Measurements from ENCODE around the gene MACROH2A1.

Gene MACROH2A1

GRCh38 chr5:135330798-135331096, 68.3 kb downstream of the MACROH2A1 start:
- DNase-seq (ENCODE audit: low read depth) = no peak

DNA sequence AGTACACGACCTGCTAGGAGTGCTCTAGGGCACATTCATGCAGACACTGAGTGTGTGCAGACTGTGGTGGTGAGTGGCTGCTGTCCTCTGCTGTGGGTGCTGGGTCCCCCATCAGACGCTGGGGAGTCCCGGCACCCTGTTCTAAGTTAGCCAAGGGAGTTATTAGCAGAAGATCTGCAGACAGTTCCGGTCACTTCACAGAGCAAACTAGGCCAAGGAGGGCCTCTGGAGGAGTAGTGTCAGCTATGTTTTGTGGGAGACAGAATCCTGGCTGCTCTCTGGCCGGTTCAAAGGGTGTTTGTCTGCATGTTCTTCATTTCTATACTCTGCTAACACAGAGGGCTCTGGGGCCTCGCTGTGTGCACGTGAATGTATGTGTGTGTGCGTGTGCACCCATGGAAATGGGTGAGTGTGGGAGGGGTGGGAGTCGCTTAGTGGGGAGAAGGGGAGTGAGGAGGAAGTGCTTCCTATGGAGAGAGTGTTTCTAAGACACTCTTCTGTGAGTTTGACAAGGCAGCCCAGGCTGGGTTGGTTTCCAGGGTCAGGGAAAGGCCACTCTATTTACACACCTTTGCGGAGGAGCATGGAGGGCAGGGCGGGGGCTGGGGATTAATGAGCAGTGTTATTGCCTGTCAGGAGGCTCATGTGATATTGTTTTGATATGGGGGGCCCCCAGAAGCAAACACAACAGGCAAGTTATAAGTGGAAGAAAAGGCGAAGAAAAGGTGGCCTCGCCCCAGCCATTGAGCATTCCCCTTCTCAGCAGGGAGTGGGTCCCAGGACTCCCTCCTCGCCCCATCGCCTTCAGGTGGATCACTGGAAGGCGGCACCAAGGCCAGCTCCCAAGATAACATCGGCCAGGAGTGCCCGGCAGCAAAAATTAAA, 68.9 kb downstream of the MACROH2A1 start:
- DNase-seq (ENCODE audit: low read depth) = no peak

DNA sequence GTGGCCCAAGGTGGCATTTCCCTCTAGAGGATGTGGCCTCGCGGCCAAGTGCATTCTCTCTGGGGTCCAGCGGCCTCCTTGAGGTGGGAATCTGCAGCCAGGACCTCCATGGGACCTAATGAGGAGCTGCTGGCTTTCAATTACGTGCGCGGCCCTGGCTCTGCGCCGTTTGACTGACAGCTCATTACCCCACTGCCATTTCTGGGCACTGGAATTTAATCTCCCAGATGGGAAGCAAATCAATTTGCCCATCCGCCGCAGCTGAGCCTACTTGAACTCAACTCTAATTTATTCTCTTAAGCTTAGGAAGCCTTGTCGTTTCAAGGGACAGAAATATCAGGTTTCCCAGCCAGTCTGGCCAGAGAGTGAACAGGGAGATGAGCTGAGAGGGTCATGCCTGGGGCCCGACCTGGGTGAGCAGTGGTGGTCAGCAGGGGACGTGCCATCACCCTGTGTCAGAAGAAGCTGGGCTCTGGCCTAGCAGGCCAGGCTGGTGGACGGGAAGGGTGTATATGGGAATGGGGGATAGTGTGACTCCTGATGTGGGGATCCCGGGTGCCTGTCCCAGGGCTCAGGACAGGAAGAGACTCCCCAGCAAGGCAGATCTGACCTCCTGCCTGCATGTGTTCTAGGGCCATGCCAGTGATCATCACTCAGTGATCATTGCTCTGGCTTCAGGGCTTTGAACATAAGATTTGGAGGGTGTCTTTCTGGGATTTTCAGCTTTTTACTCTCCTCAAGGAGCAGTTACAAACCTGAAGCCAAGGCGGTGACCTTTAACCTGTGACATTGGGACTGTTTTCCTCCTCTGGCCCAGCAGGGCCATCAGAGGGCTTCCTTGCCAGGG, 69.7 kb downstream of the MACROH2A1 start:
- no peak for DNase-seq (ENCODE audit: low read depth)

- no peak for DNase-seq (ENCODE audit: low read depth)
These were observed 70.8 kb downstream of the MACROH2A1 start for GRCh38 chr5:135328128-135328687.

GRCh38 chr5:135327429-135328127, 71.5 kb downstream of the MACROH2A1 start:
- DNase-seq (ENCODE audit: low read depth) = no peak

- no peak for DNase-seq (ENCODE audit: low read depth)
These were observed 72.5 kb downstream of the MACROH2A1 start for GRCh38 chr5:135326296-135327254.

GRCh38 chr5:135324897-135325650, 74.0 kb downstream of the MACROH2A1 start:
- DNase-seq (ENCODE audit: low read depth) = no peak

GRCh38 chr5:135324160-135324559, 74.9 kb downstream of the MACROH2A1 start:
- no peak for DNase-seq (ENCODE audit: low read depth)

DNA sequence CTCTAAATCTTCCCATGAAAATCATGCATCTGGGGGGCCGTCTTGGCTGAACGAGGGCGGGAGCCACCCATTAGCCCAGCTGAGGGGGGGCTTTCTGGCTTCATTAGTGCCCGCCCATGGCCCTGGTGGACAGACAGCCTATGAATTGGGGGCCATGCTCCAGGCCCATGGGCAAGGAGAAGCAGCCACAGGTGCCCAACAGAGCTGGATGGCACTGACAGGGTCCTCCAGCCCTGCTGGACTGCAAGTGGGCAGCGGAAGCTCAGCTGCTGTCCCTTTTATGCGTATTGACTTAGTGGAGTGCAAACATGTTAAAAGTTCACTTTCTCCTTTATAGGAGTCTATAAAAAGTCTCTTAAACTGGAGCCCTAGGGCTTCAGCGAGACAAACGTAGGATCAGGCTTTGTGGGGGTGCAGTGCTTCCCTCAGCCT, 75.3 kb downstream of the MACROH2A1 start:
- DNase-seq (ENCODE audit: low read depth) = no peak

- no peak for DNase-seq (ENCODE audit: low read depth)
These were observed 75.8 kb downstream of the MACROH2A1 start for GRCh38 chr5:135323227-135323626.

GRCh38 chr5:135322744-135323143, 76.3 kb downstream of the MACROH2A1 start:
- DNase-seq (ENCODE audit: low read depth) = no peak

DNA sequence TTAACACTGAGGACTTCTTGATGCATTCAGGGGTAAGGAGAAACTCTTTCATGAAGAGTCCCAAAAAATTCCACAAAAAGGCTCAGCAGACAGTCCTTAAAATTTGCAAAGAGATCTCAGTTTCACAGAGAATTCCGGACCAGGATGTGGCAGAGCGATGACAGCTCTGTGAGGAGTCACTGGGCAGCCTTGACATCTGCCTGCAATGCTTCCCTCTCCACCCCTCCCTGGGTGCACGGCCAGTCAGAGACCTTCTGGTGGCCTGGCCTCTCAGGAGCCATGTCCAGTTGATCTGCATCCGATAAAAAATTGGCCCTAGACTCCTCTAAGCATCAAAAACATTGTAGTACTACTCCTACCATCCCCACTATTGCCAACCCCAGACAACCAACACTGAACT, 76.8 kb downstream of the MACROH2A1 start:
- DNase-seq (ENCODE audit: low read depth) = no peak

DNA sequence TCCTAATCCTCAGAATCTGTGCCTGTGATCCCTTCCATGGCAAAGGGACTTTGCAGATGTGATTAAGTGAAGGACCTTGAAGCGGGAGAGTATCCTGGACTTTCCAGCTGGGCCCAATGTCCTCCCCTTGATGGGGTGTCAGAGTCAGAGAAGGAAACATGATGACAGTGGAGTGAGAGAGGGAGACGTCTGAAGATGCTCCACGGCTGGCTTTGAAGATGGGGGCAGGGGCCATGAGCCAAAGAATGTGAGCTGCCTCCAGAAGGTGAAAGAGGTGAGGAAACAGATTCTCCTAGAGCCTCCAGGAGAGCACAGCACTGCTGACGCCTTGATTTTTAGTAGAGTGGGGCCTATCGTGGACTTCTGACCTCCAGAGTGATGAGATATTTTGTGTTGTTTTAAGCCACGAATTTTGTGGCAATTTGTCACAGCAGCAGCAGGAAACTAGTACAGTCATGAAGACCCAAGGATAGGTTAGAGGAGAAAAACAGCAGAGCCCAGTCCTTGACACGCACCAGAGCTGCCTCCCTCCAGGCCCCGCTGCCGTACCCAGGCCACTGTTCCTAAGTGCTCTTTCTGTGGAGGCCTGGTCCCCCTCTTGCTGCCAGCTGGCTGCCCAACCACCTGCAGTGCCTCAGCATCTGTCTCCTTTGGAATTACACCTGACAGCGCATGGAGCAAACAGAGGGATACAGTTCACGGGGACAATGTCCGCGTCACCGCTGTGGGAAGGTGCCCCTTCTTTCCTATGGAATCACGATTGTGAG, 78.1 kb downstream of the MACROH2A1 start:
- DNase-seq (ENCODE audit: low read depth) = no peak

DNA sequence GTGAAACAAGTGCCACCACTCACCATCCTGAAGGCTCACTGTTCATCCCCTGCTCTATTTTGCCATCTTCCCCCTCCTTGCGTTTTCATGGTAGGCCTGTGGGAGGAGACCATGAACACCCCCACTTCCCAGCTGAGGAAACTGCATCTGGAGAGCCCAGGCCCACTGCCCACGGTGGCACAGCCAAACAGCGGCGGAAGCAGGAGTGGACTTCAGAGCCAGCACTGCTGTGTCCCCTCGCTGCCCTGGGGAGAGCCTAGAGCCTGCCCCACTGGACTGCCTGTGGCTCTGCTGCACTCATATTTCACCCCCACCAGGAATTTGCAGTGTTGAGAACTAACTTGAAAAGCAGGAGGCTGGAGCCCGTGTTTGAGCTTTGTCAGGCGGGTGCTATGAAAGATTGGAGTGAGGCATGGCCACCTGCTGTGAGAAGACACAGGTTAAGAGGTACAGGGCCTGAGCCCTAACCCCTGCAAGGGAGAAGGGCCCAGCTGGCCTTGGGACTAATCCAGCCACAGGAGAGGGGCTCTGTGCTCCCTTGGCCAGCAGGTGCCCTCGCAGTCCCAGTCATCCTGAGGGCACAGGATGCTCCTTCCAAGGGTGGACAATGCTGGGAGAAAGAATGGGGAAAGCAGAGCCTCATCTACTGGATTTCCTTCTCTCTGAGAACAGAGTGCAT, 79.0 kb downstream of the MACROH2A1 start:
- no peak for DNase-seq (ENCODE audit: low read depth)

DNA sequence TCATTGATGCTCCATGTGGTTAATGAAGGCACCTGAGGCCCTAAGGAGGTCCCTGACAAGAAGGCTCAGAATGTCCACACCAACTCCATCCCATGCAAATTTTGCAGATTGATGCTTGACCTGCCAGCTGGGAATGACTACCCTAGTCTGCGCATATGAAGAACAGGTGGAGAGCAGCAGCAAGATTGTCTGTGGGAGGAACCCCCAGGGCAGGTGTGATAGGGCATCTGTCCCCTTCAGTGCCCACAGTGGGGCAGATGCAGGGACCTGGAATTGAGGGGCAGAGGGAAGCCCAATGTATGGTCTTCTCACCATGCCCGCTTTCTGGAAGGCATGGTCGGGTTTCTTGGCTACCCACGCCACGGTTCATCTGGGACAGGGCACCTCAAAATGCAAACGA, 79.6 kb downstream of the MACROH2A1 start:
- no peak for DNase-seq (ENCODE audit: low read depth)

DNA sequence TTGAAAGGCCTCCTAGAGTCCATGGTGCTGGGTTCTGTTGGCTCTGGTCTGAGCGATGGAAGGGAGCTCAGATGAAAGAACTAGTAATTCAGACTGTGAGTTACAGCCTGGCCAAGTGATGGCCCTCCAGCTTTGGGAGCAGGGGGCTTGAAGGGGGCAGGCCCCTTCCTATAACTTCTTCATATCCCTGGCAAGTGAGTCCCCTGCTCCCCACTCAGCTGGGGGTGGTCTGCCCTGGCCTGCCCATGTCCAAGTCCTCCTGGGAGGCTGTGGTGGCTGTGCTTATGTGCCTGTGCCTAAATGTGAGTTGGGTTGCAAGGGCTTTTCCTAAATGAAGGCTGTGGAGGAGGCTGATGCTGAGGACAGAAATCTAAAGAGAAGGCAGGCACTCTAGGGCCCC, 80.1 kb downstream of the MACROH2A1 start:
- DNase-seq (ENCODE audit: low read depth) = no peak

- no peak for DNase-seq (ENCODE audit: low read depth)
These were observed 81.0 kb downstream of the MACROH2A1 start for GRCh38 chr5:135318037-135318436.

- DNase-seq (ENCODE audit: low read depth) = no peak
These were observed 81.7 kb downstream of the MACROH2A1 start for GRCh38 chr5:135317286-135317685.

GRCh38 chr5:135315386-135315785, 83.6 kb downstream of the MACROH2A1 start:
- DNase-seq (ENCODE audit: low read depth) = no peak
